GM12878 (cell line): ENCODE data around the gene DLGAP3. TPM values are rescaled to one million over a fixed set of nuclear protein-coding genes. Genes with fewer than 3 reads are reported as not detected.

Experiments
- ATAC-seq: fragments of 200-7000 bp; cut with Tn5 transposase; 3 replicates; pipeline ENCODE4 v1.9.1; 2020; ENCODE audit warnings: mild to moderate bottlenecking, moderate library complexity
- BruUV-seq: library from RNA; stranded (reverse); fragments of 400-500 nt; replicated peaks from 2 replicates; lab custom pipeline; 2021; lab: Mats Ljungman, UMichigan
- CTCF ChIA-PET: fragments of 300-600 bp; sonication (Branson Sonifier 250); formaldehyde crosslinking; extraction: SDS; loops from one replicate; lab custom pipeline; 2021; ENCODE audit warnings: inconsistent platforms; lab: Yijun Ruan, JAX
- POLR2A ChIA-PET: fragments of 350-600 bp; formaldehyde crosslinking; extraction: SDS; loops from one replicate; lab custom pipeline; 2021; ENCODE audit warnings: inconsistent platforms; lab: Charles Lee
- RAD21 ChIA-PET: fragments of 300-600 bp; sonication (Branson Sonifier 250); formaldehyde crosslinking; loops from one replicate; lab custom pipeline; 2023; ENCODE audit warnings: antibody characterized with exemption; ENCODE audit not compliant: unreplicated experiment; lab: Charles Lee
- SMC1A ChIA-PET: fragments of 300-600 bp; sonication (Branson Sonifier 250); formaldehyde crosslinking; loops from one replicate; lab custom pipeline; 2023; ENCODE audit not compliant: unreplicated experiment, uncharacterized antibody; lab: Charles Lee
- DNase-seq: peaks from one replicate; pipeline ENCODE4 v3.0.0-alpha.2; 2011; ENCODE audit warnings: low read depth, low spot score
- FAIRE-seq: peaks from 3 replicates; lab custom pipeline; 2011; peaks lifted over from hg19 to GRCh38; lab: Jason Lieb, UNC
- H2AFZ ChIP-seq: 2 replicates; pipeline ENCODE4 v1.6.0; 2011; ENCODE audit warnings: low read depth, low read length, control low read depth; ENCODE audit not compliant: control insufficient read depth
- H3K27ac ChIP-seq: 2 replicates; pipeline ENCODE4 v1.5.1; 2011; ENCODE audit warnings: control low read depth; ENCODE audit not compliant: control insufficient read depth, insufficient read depth
- H3K27me3 ChIP-seq, 2 experiments: replicated peaks in 1 of 2; 2 replicates each; pipeline versions ENCODE4 v1.6.0 to v1.6.1; 2011; ENCODE audit warnings: low read length in 1 of 2; ENCODE audit not compliant: control insufficient read depth in 2 of 2, insufficient read depth in 2 of 2
- H3K36me3 ChIP-seq, 2 experiments: 2 replicates each; pipeline ENCODE4 v1.5.1; 2011; ENCODE audit warnings: low read length in 1 of 2; ENCODE audit not compliant: control insufficient read depth in 2 of 2, insufficient read depth in 2 of 2
- H3K4me1 ChIP-seq: 2 replicates; pipeline ENCODE4 v1.6.1; 2011; ENCODE audit warnings: mild to moderate bottlenecking, low read length, moderate library complexity, mixed read lengths; ENCODE audit not compliant: control insufficient read depth, insufficient read depth
- H3K4me2 ChIP-seq: 2 replicates; pipeline ENCODE4 v1.6.0; 2011; ENCODE audit warnings: control low read depth; ENCODE audit not compliant: control insufficient read depth, insufficient read depth
- H3K4me3 ChIP-seq: fragments of 200-600 bp; sonication (generic); 2 replicates; pipeline ENCODE4 v1.5.1; 2016
- H3K79me2 ChIP-seq: 2 replicates; pipeline ENCODE4 v1.6.0; 2011; ENCODE audit warnings: low read length; ENCODE audit not compliant: control insufficient read depth, insufficient read depth
- H3K9ac ChIP-seq: 2 replicates; pipeline ENCODE4 v1.8.0; 2011; ENCODE audit warnings: low read length, control low read depth, mixed read lengths; ENCODE audit not compliant: control insufficient read depth, insufficient read depth
- H3K9me3 ChIP-seq: replicated peaks from 3 replicates; pipeline ENCODE4 v1.5.1; 2011; ENCODE audit warnings: mild to moderate bottlenecking, low read length; ENCODE audit not compliant: control insufficient read depth, insufficient read depth
- H4K20me1 ChIP-seq: 2 replicates; pipeline ENCODE4 v1.6.0; 2011; ENCODE audit not compliant: control insufficient read depth, insufficient read depth
- BMI1 ChIP-seq: fragments of 450-650 bp; IDR thresholded peaks from 2 replicates; pipeline ENCODE4 v1.6.1; 2016; ENCODE audit warnings: mild to moderate bottlenecking, moderate library complexity, borderline replicate concordance
- CREM ChIP-seq: IDR thresholded peaks from 2 replicates; pipeline ENCODE4 v1.6.1; 2014; ENCODE audit warnings: antibody characterized with exemption, low read depth
- EED ChIP-seq: sonication (generic); IDR thresholded peaks from 2 replicates; pipeline ENCODE4 v1.6.1; 2016; ENCODE audit warnings: antibody characterized with exemption, low read depth
- EGR1 ChIP-seq, 2 experiments: IDR thresholded peaks; 1 replicate in 1 of 2; 2 replicates in 1 of 2; pipeline ENCODE4 v1.6.1; 2011 to 2012; ENCODE audit warnings: low read depth in 2 of 2, low read length in 2 of 2, borderline replicate concordance in 1 of 2, mild to moderate bottlenecking in 1 of 2, moderate library complexity in 1 of 2
- IKZF2 ChIP-seq, 2 experiments: fragments of 450-650 bp; IDR thresholded peaks; 2 replicates each; pipeline ENCODE4 v1.6.1; 2017; ENCODE audit warnings: mild to moderate bottlenecking in 2 of 2, moderate library complexity in 2 of 2
- KAT2A ChIP-seq: conservative IDR thresholded peaks from 2 replicates; pipeline ENCODE4 v1.6.1; 2011; ENCODE audit warnings: low read depth, low read length; ENCODE audit not compliant: control insufficient read depth
- MEF2B ChIP-seq: fragments of 450-650 bp; IDR thresholded peaks from 2 replicates; pipeline ENCODE4 v1.6.1; 2018; ENCODE audit warnings: mild to moderate bottlenecking, moderate library complexity; ENCODE audit not compliant: partially characterized antibody, poor library complexity, severe bottlenecking
- MTA2 ChIP-seq: fragments of 450-650 bp; IDR thresholded peaks from 2 replicates; pipeline ENCODE4 v1.6.1; 2016; ENCODE audit warnings: low read depth, mild to moderate bottlenecking, moderate library complexity
- NR2C1 ChIP-seq: fragments of 450-650 bp; IDR thresholded peaks from 2 replicates; pipeline ENCODE4 v1.6.1; 2017; ENCODE audit warnings: antibody characterized with exemption, mild to moderate bottlenecking, moderate library complexity
- NR2F1 ChIP-seq: fragments of 450-650 bp; conservative IDR thresholded peaks from 2 replicates; pipeline ENCODE4 v1.6.1; 2017; ENCODE audit warnings: mild to moderate bottlenecking
- NRF1 ChIP-seq: conservative IDR thresholded peaks from 2 replicates; pipeline ENCODE4 v1.6.1; 2011; ENCODE audit warnings: mild to moderate bottlenecking, low read depth, low read length, improper control_type of control experiment
- RUNX3 ChIP-seq: IDR thresholded peaks from 2 replicates; pipeline ENCODE4 v1.6.1; 2012; ENCODE audit warnings: low read length, inconsistent platforms
- SPI1 ChIP-seq: IDR thresholded peaks from 2 replicates; pipeline ENCODE4 v1.6.1; 2011; ENCODE audit warnings: low read depth, mild to moderate bottlenecking, low read length, moderate library complexity, borderline replicate concordance; ENCODE audit not compliant: insufficient read depth
- SREBF1 ChIP-seq: IDR thresholded peaks from 2 replicates; pipeline ENCODE4 v1.6.1; 2012; ENCODE audit warnings: mild to moderate bottlenecking, low read length
- TCF12 ChIP-seq: IDR thresholded peaks from 2 replicates; pipeline ENCODE4 v1.6.1; 2011; ENCODE audit warnings: low read depth, mild to moderate bottlenecking, low read length
- WGBS: methylation state at CpG from one replicate; pipeline ENCODE4 v1.1.6; 2016; ENCODE audit warnings: low lambda C conversion rate; ENCODE audit not compliant: insufficient replicate concordance, insufficient coverage; ENCODE audit errors: missing lambda C conversion rate; 5-methylcytosine and 5-hydroxymethylcytosine counted together
- in situ Hi-C: fragments of 300-500 bp; cut with MboI; formaldehyde crosslinking; loops from 9 replicates; pipeline ENCODE4 v1.14.3; 2018; ENCODE audit warnings: mixed read lengths
- intact Hi-C: fragments of 100-400 bp; cut with micrococcal nuclease; formaldehyde crosslinking; loops from one replicate; pipeline ENCODE4 v1.14.2; 2022; ENCODE audit not compliant: unreplicated experiment
- polyA plus RNA-seq, 11 experiments: library from polyadenylated mRNA; depleted of rRNA in 4 of 11; unstranded in 6 of 11; stranded (reverse) in 5 of 11; fragments of >200 nt; fragmentation: Nextera tagmentation in 4 of 11; fragmentation: Illumina TruSeq in 1 of 11; extraction: Ambion mirVana in 4 of 11; extraction: Trizol in 1 of 11; gene quantifications; 1 replicate in 1 of 11; 2 replicates in 10 of 11; pipeline versions ENCODE4 v1.2.1 to v1.2.3, GENCODE V29; 2011 to 2016; ENCODE audit warnings: inconsistent platforms in 2 of 11, missing spikeins in 2 of 11, low read depth in 1 of 11
- total RNA-seq, 4 experiments: library from RNA; depleted of rRNA in 3 of 4; stranded (reverse); fragments of >200 nt in 3 of 4; fragmentation: Illumina TruSeq in 1 of 4; extraction: Trizol in 1 of 4; gene quantifications; 2 replicates each; pipeline versions ENCODE4 v1.2.1 to v1.2.3, GENCODE V29; 2013 to 2021
- TF ChIP-seq, protein P1 (sequence below): fragments of 450-650 bp; IDR thresholded peaks from 2 replicates; pipeline ENCODE4 v1.6.1; 2016; ENCODE audit warnings: mild to moderate bottlenecking
- TF ChIP-seq, protein P2 (sequence below): fragments of 450-650 bp; IDR thresholded peaks from 2 replicates; pipeline ENCODE4 v1.6.1; 2017; ENCODE audit warnings: borderline replicate concordance
- TF ChIP-seq, protein P3 (sequence below): fragments of 450-650 bp; IDR thresholded peaks from 2 replicates; pipeline ENCODE4 v1.6.1; 2017; ENCODE audit warnings: mild to moderate bottlenecking
- TF ChIP-seq, protein P4 (sequence below): IDR thresholded peaks from 2 replicates; pipeline ENCODE4 v1.6.1; 2011; ENCODE audit warnings: borderline replicate concordance, low read depth, mild to moderate bottlenecking, moderate library complexity, mixed read lengths, low read length; ENCODE audit not compliant: insufficient read depth; ENCODE audit errors: extremely low read length

Gene DLGAP3
- total and polyA plus RNA-seq, 10 of the 15 experiments (the other 5 are each of a cell fraction or from before 2014, with no cell fraction given), result 0.03 to 0.15 (median 0.08) TPM; not detected in 4

DNA sequence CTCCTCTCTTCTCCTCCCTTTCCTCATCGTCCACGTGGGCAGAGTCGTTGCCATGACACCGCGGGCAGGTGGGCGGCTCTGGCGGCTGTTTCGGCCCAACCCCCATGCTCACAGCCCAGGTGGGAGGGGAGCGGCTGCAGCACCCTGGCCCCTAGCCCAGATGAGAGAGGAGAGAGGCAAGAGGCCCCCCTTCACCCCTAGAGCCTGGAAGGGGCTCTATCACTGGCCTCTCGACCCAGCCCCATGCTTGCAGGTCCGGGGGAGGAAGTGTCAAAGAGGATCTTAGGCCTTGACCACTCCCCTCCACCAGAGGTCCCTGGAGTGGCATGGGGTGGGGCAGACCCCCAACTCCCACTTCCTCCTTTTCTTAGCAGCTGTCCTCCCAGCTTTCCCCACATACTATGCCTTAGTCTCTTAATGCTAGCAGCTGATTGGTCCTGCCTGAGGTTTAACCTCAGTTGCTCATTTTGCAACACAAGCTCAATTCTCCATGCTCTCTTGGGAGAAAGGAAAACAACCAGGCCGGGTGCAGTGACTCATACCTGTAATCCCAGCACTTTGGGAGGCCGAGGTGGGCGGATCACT, 10.4 kb downstream of the DLGAP3 start:
- no peak overlapping the region for H3K4me2 ChIP-seq
- no peaks in the 10 kb centered on the region for H3K36me3 ChIP-seq
- peaks cover 14% of the 10 kb centered on the region for H3K4me1 ChIP-seq
- ChIA-PET SMC1A (interaction anchor here (1.1 kb wide), 1 partner anchor 62 kb away, joined by 3 read pairs; no protein-coding TSS in a partner anchor), RAD21 (no interaction called here), CTCF (interaction anchor here (0.6 to 1.1 kb wide), 2 partner anchors 21 to 384 kb away, joined by 3 read pairs; no protein-coding TSS in a partner anchor), POLR2A (interaction anchor here (0.6 kb wide), 1 partner anchor 283 kb away, joined by 3 read pairs; no protein-coding TSS in a partner anchor)
- no peaks in the 10 kb centered on the region for H4K20me1 ChIP-seq
- no peaks in the 10 kb centered on the region for H3K79me2 ChIP-seq
- FAIRE-seq, result no peak
- WGBS, result 20% methylated on average over 14 of the region's 14 CpGs
- H3K27me3 ChIP-seq, result no peaks in the 10 kb centered on the region; a peak in 1 of 4 replicates
- H3K27ac ChIP-seq, result no peak overlapping the region
- intact Hi-C loops, result no loop called here
- peak; percentile 73 for ATAC-seq
- no peaks in the 10 kb centered on the region for H3K9me3 ChIP-seq
- in situ Hi-C loops, result no loop called here
- no TSS peak for BruUV-seq
- peak overlapping the region; percentile 19; the same call in 1 of the 2 replicates for H2AFZ ChIP-seq
- H3K9ac ChIP-seq, result no peak overlapping the region
- DNase-seq, result peak; percentile 13
- no peak overlapping the region for H3K4me3 ChIP-seq
- TF ChIP-seq, protein P1, sequence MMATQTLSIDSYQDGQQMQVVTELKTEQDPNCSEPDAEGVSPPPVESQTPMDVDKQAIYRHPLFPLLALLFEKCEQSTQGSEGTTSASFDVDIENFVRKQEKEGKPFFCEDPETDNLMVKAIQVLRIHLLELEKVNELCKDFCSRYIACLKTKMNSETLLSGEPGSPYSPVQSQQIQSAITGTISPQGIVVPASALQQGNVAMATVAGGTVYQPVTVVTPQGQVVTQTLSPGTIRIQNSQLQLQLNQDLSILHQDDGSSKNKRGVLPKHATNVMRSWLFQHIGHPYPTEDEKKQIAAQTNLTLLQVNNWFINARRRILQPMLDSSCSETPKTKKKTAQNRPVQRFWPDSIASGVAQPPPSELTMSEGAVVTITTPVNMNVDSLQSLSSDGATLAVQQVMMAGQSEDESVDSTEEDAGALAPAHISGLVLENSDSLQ, result 0 out of 2 replicates have a peak, but pooled peaks have one; percentile 21
- no peak for TF ChIP-seq SREBF1
- no peak for TF ChIP-seq CREM
- TF ChIP-seq, protein P2, sequence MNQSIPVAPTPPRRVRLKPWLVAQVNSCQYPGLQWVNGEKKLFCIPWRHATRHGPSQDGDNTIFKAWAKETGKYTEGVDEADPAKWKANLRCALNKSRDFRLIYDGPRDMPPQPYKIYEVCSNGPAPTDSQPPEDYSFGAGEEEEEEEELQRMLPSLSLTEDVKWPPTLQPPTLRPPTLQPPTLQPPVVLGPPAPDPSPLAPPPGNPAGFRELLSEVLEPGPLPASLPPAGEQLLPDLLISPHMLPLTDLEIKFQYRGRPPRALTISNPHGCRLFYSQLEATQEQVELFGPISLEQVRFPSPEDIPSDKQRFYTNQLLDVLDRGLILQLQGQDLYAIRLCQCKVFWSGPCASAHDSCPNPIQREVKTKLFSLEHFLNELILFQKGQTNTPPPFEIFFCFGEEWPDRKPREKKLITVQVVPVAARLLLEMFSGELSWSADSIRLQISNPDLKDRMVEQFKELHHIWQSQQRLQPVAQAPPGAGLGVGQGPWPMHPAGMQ, result no peak
- peak; percentile 68; the same call in 1 of the 2 replicates for TF ChIP-seq BMI1
- TF ChIP-seq NR2F1, result peak; percentile 57
- TF ChIP-seq, protein P3, sequence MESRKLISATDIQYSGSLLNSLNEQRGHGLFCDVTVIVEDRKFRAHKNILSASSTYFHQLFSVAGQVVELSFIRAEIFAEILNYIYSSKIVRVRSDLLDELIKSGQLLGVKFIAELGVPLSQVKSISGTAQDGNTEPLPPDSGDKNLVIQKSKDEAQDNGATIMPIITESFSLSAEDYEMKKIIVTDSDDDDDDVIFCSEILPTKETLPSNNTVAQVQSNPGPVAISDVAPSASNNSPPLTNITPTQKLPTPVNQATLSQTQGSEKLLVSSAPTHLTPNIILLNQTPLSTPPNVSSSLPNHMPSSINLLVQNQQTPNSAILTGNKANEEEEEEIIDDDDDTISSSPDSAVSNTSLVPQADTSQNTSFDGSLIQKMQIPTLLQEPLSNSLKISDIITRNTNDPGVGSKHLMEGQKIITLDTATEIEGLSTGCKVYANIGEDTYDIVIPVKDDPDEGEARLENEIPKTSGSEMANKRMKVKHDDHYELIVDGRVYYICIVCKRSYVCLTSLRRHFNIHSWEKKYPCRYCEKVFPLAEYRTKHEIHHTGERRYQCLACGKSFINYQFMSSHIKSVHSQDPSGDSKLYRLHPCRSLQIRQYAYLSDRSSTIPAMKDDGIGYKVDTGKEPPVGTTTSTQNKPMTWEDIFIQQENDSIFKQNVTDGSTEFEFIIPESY, result peak; percentile 87
- TF ChIP-seq, protein P4, sequence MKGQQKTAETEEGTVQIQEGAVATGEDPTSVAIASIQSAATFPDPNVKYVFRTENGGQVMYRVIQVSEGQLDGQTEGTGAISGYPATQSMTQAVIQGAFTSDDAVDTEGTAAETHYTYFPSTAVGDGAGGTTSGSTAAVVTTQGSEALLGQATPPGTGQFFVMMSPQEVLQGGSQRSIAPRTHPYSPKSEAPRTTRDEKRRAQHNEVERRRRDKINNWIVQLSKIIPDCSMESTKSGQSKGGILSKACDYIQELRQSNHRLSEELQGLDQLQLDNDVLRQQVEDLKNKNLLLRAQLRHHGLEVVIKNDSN, result peak; percentile 68
- TF ChIP-seq EGR1 (IDR thresholded peaks at IDR 0.05; ENCODE audit: borderline replicate concordance in 1 of 2, low read depth in 2 of 2, low read length in 2 of 2), result peak in 1 of 2 experiments; percentile 79; a peak in 2 of 3 replicates
- TF ChIP-seq KAT2A, result no peak
- peak; percentile 33 for TF ChIP-seq MEF2B
- TF ChIP-seq TCF12, result peak; percentile 79; the same call in 1 of the 2 replicates
- peak; percentile 94 for TF ChIP-seq SPI1
- no peak for TF ChIP-seq NRF1
- TF ChIP-seq MTA2, result 0 out of 2 replicates have a peak, but pooled peaks have one; percentile 37
- no peak for TF ChIP-seq NR2C1
- TF ChIP-seq EED, result peak; percentile 42
- TF ChIP-seq IKZF2 (IDR thresholded peaks at IDR 0.05), result peak; percentile 61 to 68; a peak in 3 of 4 replicates
- TF ChIP-seq RUNX3, result peak; percentile 43
